Activated CD8-positive, alpha-beta T cell treated with anti-CD3 and anti-CD28 coated beads, Interleukin-2, amount 10 ng/mL, durations not matched to agents 7 days and 5 days (primary cell): ENCODE measurements around the gene ENG. TPM values are rescaled to one million over a fixed set of nuclear protein-coding genes. Genes with fewer than 3 reads are reported as not detected.

Source experiments
- ATAC-seq: fragments of 150-1000 bp; cut with Tn5 transposase; one replicate; pipeline ENCODE4 v1.10.0; 2021; ENCODE audit warnings: moderate library complexity
- CTCF ChIA-PET: fragments of 350-600 bp; sonication (Branson Sonifier 250); formaldehyde crosslinking; loops from one replicate; lab custom pipeline; 2021; ENCODE audit warnings: antibody characterized with exemption; lab: Charles Lee
- POLR2A ChIA-PET: fragments of 350-600 bp; sonication (Branson Sonifier 250); formaldehyde crosslinking; loops from one replicate; lab custom pipeline; 2021; ENCODE audit warnings: antibody characterized with exemption; lab: Charles Lee
- DNase-seq: peaks from one replicate; pipeline ENCODE4 v3.0.0-alpha.2; 2020
- H3K27ac Mint-ChIP-seq: one replicate; pipeline ENCODE4 v1.8.0; 2021; ENCODE audit warnings: mild to moderate bottlenecking, mixed read lengths
- H3K27me3 Mint-ChIP-seq: one replicate; pipeline ENCODE4 v1.8.0; 2021; ENCODE audit warnings: low read depth, mixed read lengths
- H3K36me3 Mint-ChIP-seq: one replicate; pipeline ENCODE4 v1.8.0; 2021; ENCODE audit warnings: low read depth, mixed read lengths
- H3K4me1 Mint-ChIP-seq: one replicate; pipeline ENCODE4 v1.8.0; 2021; ENCODE audit warnings: low read depth, mixed read lengths
- H3K4me3 Mint-ChIP-seq: one replicate; pipeline ENCODE4 v1.8.0; 2021; ENCODE audit warnings: mild to moderate bottlenecking, mixed read lengths
- H3K9me3 Mint-ChIP-seq: one replicate; pipeline ENCODE4 v1.8.0; 2022; ENCODE audit warnings: mixed read lengths; ENCODE audit not compliant: insufficient read depth
- total RNA-seq, 2 experiments: library from RNA; stranded (reverse); gene quantifications; one replicate each; pipeline ENCODE4 v1.2.3, GENCODE V29; 2021

ENG gene
- 10 to 100 TPM; 22.9 to 24.3 TPM for total RNA-seq

DNA sequence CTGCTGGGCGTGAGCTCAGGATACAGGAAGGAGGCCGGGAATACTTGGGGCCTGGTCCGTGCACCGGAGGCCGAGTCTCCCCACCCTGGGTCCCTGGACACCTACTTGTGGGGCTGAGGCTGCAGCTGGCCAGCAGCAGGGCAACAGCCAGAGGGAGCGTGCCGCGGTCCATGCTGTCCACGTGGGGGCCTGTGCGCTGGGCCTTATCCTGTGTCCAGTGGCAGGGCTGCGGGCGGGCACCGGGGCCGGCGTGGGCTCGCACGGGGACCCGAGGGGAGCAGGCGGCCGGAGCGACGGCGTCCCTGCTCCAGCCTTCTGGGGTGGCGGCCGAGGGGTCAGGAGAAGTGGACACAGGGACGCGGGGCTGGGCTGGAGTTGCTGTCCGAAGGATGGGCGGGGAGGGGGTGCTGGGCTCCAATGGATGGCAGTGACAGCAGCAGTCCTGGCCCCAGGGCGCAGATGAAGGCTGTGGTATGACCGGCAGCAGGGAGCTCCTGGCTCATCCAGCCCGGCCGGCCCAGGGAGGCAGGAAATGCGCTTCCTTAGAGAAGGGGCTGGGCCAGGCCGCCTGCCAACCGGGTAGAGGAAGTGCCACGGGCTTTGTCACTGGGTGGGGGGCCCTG, at the start of gene ENG:
TSS of gene ENG (minus strand) at position 475 of the 623 bp plus-strand sequence. CDS start at position 172, 303 bp downstream.
- peak within 1 kb of the TSS; percentile 86 for H3K27ac Mint-ChIP-seq
- DNase-seq (no peak), ATAC-seq (peak; percentile 68)
- H3K9me3 Mint-ChIP-seq, result peaks cover 10% of the 10 kb centered on the region
- H3K4me3 Mint-ChIP-seq, result peak within 1 kb of the TSS; percentile 85
- H3K36me3 Mint-ChIP-seq, result peaks cover 28% of the 10 kb centered on the region
- ChIA-PET POLR2A (interaction anchor here (0.7 to 2.3 kb wide), 5 partner anchors 10 to 75 kb away, joined by 3 to 14 read pairs (median 3); partner anchors contain the start of genes FPGS and ST6GALNAC6), CTCF (interaction anchor here (0.9 to 4.8 kb wide), 6 partner anchors 11 to 119 kb away, joined by 3 to 49 read pairs (median 6); partner anchors contain the start of gene TOR2A)
- H3K4me1 Mint-ChIP-seq, result peaks cover 44% of the 10 kb centered on the region
- no peaks in the 10 kb centered on the region for H3K27me3 Mint-ChIP-seq

DNA sequence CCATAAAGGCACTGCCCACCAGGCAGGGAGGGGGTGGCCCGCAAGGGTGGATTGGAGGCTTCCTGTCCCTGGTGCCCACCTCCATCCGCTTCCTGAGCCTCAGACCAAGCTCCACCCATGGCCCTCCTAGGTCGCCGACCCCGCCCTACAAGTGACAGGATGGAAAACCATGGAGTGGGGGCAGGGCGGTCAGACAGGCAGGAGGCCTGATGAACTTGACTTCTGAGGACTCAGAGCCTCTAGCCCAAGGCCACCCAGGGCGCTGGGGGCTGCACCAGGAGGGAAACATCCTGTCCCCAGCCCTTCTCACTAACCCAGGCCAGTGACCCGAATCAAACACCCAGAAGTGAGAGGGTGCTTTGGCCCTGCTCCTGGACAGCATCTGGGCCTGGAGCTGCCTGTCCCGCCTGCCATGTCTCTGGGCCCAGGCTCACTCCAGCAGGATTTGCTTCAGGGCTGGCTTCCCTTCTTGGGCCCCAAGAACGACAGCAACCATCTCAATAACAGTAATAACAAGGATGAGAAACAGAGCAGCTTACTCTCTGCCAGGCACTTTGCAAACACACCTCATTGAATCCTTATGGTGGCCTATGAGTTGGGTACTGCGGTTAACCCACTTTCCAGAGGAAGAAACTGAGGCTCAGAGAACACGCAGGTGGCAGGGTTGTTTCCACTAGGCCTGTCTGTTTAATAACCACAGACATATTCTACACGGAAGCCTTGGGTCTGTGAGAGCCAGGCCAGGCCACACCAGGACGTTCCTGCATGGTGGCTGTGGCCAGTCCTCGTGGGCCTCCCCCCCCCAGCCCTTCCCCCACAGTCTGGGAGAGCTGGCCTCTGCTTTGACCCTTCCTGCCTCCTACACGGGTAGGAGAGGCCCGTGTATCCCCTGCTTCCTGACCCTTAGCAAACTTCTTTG, 49.4 kb upstream of the ENG start:
- peak overlapping the region; percentile 92 for H3K4me3 Mint-ChIP-seq
- ATAC-seq (peak; percentile 37), DNase-seq (peak; percentile 94)
- ChIA-PET CTCF (interaction anchor here (1.0 to 5.4 kb wide), 8 partner anchors 10 to 169 kb away, joined by 3 to 34 read pairs (median 3); partner anchors contain the start of genes CDK9, ST6GALNAC4 and TOR2A), POLR2A (interaction anchor here (0.6 to 4.3 kb wide), 8 partner anchors 11 to 167 kb away, joined by 3 to 81 read pairs (median 4); partner anchors contain the start of genes PIP5KL1 and ST6GALNAC4)
- H3K27me3 Mint-ChIP-seq, result no peaks in the 10 kb centered on the region
- H3K9me3 Mint-ChIP-seq, result no peaks in the 10 kb centered on the region
- H3K4me1 Mint-ChIP-seq, result peaks cover 62% of the 10 kb centered on the region
- peaks cover 34% of the 10 kb centered on the region for H3K36me3 Mint-ChIP-seq
- peak overlapping the region; percentile 100 for H3K27ac Mint-ChIP-seq

DNA sequence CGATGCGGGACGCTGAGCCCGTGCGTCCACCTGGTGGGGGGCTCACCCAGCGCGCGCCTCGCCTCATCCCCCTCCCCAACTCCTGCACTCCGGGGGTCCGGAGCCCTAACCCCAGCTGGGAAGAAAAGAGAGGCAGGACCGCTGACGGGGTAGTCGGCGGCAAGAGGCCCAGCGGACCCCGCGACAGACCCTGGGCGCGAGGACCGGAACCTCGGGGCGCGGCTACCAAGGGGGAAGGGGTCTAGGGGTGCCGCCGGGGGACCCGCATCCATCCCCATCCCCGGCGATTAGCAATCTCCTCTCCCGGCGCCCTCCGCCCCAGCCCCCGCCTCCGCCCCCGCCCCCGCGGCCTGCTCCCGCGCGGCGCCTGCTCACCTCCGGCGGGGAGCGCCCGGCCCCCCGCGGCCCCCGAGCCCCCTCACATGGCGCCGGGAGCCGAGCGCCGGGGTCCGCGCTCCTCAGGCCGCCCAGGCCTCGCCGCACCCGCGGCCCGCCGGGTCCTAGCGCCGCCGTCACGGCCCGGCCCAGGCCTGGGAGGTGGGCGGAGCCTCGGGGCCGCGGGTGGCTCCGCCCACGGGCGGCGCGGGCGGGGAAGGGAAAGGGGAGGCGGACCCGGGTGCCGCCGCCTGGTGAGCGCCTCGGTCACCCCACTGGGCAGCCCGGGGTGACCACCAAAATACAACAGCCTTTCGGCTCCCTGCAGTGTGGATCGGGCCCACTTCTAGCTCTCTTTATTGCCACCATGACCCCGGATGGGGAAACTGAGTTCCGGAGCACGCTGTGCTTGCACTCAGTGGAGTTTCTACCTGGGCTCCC, 44.9 kb upstream of the ENG start, which contains the start of gene ST6GALNAC6:
TSS of gene ST6GALNAC6 (minus strand) at position 476 of the 816 bp plus-strand sequence. CDS start 1,622 bp downstream, outside the sequence.
- H3K4me1 Mint-ChIP-seq, result peaks cover 39% of the 10 kb centered on the region
- H3K9me3 Mint-ChIP-seq, result peaks cover under 1% of the 10 kb centered on the region
- ATAC-seq, result peak; percentile 77
- H3K27ac Mint-ChIP-seq, result peak within 1 kb of the TSS; percentile 86
- POLR2A ChIA-PET, result interaction anchor here (0.5 to 2.8 kb wide), 7 partner anchors 9 to 128 kb away, joined by 3 to 12 read pairs (median 4); partner anchors contain the start of genes ENG and ST6GALNAC4
- H3K27me3 Mint-ChIP-seq, result no peaks in the 10 kb centered on the region
- CTCF ChIA-PET, result interaction anchor here (1.3 to 3.8 kb wide), 5 partner anchors 10 to 164 kb away, joined by 4 to 13 read pairs (median 7); partner anchors contain the start of genes ST6GALNAC4 and TOR2A
- peak within 1 kb of the TSS; percentile 83 for H3K4me3 Mint-ChIP-seq
- H3K36me3 Mint-ChIP-seq, result peaks cover 47% of the 10 kb centered on the region
- DNase-seq, result peak; percentile 73

DNA sequence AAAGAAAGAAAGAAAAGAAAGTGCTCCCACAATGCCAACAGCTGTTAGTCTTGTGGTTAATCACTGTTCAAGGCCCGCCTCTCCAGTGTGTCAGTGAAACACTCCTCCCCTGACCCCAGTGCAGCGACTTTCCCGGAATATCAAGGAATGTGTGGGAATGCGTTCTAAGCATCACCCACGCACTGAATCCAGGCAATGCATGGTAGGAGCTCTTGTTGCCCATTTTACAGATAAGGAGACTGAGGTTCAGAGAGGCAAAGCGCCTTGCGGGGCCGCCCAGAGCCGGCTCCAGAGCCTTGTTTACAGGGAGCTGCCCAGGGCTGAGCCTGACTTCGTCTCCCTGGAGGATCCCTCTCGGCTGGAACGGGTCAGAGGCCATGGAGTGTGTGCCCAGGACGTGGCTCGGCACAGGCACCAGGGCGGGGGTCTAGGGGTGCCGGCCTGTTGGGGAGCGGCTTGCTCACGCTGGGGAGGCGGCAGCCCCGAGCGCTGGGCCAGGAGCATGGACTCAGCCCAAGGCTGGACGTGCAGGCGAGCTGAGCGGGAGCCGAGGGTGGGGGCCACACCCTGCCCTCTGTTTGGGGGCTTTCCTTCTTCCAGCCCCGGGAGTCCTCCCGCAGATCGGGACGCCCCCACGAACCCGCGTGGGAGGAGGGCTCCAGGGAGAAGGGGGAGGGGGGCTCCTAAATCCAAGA, 44.1 kb upstream of the ENG start:
- H3K27me3 Mint-ChIP-seq, result no peaks in the 10 kb centered on the region
- peaks cover 49% of the 10 kb centered on the region for H3K36me3 Mint-ChIP-seq
- ChIA-PET POLR2A (interaction anchor here (0.8 to 2.8 kb wide), 5 partner anchors 9 to 127 kb away, joined by 3 to 12 read pairs (median 3); partner anchors contain the start of gene ST6GALNAC4), CTCF (interaction anchor here (1.5 to 3.8 kb wide), 4 partner anchors 9 to 164 kb away, joined by 4 to 13 read pairs (median 8); partner anchors contain the start of genes ST6GALNAC4 and TOR2A)
- H3K4me1 Mint-ChIP-seq, result peaks cover 33% of the 10 kb centered on the region
- H3K27ac Mint-ChIP-seq, result peak overlapping the region; percentile 75
- DNase-seq, result no peak
- H3K4me3 Mint-ChIP-seq, result peak overlapping the region; percentile 82
- H3K9me3 Mint-ChIP-seq, result peaks cover 8% of the 10 kb centered on the region
- peak; percentile 12 for ATAC-seq

DNA sequence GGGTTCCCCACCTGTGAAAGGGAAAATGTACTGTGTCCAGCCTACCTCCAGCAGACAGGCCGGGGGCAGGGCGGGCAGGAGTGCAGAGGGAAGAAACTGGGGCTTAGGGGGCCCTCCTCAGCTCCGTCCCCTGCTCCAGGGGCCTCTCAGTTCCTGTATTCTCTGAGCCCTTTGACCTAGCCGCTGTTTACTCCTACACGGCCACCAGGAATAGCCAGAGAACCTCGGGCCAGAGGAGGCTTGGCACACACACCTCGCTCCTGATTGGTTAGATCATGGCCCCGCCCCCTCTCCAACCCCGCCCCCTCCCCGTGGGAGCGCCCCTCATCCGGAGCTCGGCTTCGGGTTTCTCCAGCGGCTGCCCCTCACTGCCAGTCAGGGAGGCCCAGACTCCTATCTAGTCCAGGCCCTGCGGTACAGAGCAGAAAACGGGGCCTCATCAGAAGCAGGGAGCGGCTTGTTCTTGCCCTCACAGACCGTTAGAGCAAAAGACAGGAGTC, 42.8 kb upstream of the ENG start:
- no peak for DNase-seq
- ATAC-seq, result no peak
- peaks cover 31% of the 10 kb centered on the region for H3K4me1 Mint-ChIP-seq
- H3K4me3 Mint-ChIP-seq, result peak overlapping the region; percentile 12
- H3K27me3 Mint-ChIP-seq, result no peaks in the 10 kb centered on the region
- POLR2A ChIA-PET, result interaction anchor here (0.7 to 0.8 kb wide), 2 partner anchors 14 to 19 kb away, joined by 3 to 4 read pairs; no protein-coding TSS in a partner anchor
- CTCF ChIA-PET, result interaction anchor here (3.8 kb wide), 1 partner anchor 28 kb away, joined by 13 read pairs; no protein-coding TSS in a partner anchor
- H3K9me3 Mint-ChIP-seq, result peaks cover 10% of the 10 kb centered on the region
- peaks cover 60% of the 10 kb centered on the region for H3K36me3 Mint-ChIP-seq
- no peak overlapping the region for H3K27ac Mint-ChIP-seq

DNA sequence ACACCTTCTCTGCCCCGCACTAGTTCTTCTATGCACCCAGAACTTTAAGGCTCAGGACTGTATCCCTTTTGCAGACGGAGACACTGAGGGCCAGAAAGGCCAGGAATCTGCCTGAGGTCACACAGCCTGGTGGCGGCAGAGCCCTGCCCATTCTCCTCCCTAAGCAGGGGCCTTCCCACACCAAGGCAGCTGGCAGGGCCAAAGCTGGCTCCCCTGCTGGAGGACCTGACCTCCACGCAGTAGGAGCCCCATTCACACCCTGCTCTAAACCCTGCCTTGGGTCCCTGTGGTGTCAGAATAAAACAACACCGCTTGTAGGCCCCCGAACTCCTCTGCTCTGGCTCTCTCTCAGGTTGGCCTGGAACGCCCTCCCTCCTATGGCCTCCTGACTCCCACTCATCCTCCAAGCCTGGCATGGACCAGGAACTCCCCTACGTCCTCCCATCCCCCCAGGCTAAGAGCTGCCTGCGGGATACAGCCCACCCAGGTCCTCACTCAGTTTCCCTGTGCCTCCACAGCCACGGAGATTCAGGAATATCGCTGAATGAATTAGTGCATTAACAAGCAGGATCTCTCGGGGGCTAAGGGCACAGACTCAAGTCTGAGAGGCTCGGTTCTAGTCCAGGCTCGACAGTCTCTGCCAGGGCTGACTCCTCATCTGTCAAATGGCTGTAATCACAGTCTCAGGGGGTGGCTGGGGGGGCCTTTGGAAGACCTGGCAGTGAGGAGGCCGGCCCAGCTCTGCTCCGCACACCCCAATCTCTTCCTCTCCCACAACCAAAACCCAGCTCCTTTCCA, 42.1 kb upstream of the ENG start:
- Mint-ChIP-seq H3K27me3 (no peaks in the 10 kb centered on the region), H3K4me1 (peaks cover 28% of the 10 kb centered on the region), H3K36me3 (peaks cover 63% of the 10 kb centered on the region), H3K4me3 (no peak overlapping the region), H3K27ac (no peak overlapping the region), H3K9me3 (peaks cover 10% of the 10 kb centered on the region)
- ATAC-seq (no peak), DNase-seq (no peak)
- POLR2A ChIA-PET, result interaction anchor here (0.6 to 0.8 kb wide), 3 partner anchors 14 to 88 kb away, joined by 3 to 4 read pairs (median 4); no protein-coding TSS in a partner anchor
- CTCF ChIA-PET, result interaction anchor here (3.8 kb wide), 1 partner anchor 27 kb away, joined by 13 read pairs; no protein-coding TSS in a partner anchor

DNA sequence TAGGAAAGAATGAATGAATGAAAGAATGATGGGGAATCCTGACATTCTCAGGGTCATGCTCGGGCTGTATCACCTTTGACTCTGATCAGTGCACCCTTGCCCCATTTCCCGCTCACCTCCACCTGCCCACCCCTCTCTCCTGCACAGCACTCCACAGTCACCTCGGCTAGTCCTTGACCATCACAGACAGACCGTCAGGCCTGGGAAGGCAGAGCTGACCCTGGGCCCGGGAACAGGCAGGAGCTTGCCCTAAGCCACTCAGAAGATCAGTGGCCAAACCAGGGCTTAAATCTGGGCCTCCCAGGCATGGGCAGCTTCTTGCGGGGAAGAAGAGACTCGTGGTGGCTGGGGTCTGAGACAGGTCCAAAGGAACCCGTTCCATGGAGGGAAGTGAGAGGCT, 41.4 kb upstream of the ENG start:
- Mint-ChIP-seq H3K27ac (no peak overlapping the region), H3K4me1 (peaks cover 25% of the 10 kb centered on the region), H3K36me3 (peaks cover 68% of the 10 kb centered on the region), H3K27me3 (no peaks in the 10 kb centered on the region), H3K9me3 (peaks cover 10% of the 10 kb centered on the region), H3K4me3 (no peak overlapping the region)
- POLR2A ChIA-PET, result interaction anchor here (0.6 kb wide), 1 partner anchor 87 kb away, joined by 4 read pairs; no protein-coding TSS in a partner anchor
- CTCF ChIA-PET, result interaction anchor here (2.2 kb wide), 1 partner anchor 26 kb away, joined by 5 read pairs; no protein-coding TSS in a partner anchor
- DNase-seq, result no peak
- ATAC-seq, result no peak

DNA sequence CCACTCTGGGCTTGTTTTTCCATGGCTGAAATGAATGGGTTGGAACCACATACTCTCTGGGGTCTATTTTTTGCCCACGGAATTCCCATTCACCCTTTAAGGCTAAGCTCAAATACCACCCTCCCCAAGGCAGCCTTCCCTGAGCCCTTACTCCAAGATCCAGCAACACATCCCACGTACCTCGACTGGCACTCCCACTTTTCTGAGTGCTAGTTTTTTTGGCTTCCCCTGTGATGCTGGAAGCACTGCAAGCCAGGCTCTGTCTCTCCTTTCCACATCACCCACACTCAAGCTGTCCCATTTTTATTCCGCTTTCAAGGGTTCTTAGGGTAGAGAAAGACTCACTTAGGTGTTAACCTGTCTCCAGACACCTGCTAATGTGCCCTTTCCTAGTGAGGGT, 38.9 kb upstream of the ENG start:
- POLR2A ChIA-PET, result no interaction called here
- Mint-ChIP-seq H3K9me3 (peaks cover 10% of the 10 kb centered on the region), H3K4me3 (no peak overlapping the region), H3K36me3 (peaks cover 76% of the 10 kb centered on the region), H3K27ac (no peak overlapping the region), H3K4me1 (peaks cover 16% of the 10 kb centered on the region), H3K27me3 (no peaks in the 10 kb centered on the region)
- CTCF ChIA-PET, result interaction anchor here (0.6 to 1.4 kb wide), 2 partner anchors 10 to 128 kb away, joined by 3 read pairs; no protein-coding TSS in a partner anchor
- ATAC-seq, result no peak
- no peak for DNase-seq

DNA sequence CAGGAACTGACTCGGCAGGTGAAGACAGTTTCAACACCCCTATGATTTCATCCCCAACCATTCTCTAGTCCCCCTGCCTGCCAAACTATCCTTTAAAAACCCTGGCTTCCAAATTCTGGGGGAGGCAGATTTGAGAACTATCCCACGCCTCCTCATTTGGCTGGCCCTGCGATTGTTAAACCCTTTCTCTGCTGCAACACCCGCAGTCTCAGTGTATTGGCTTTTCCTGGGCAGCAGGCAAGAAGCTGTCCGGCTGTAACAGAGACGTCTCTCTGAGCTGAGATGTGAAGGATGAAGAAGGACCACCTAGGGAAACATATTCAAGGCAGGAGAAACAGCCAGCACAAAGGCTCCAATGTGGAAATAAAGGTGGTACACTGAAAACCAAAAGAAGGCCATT, 38.4 kb upstream of the ENG start:
- Mint-ChIP-seq H3K9me3 (peaks cover 10% of the 10 kb centered on the region), H3K27me3 (no peaks in the 10 kb centered on the region), H3K4me1 (peaks cover 12% of the 10 kb centered on the region), H3K4me3 (no peak overlapping the region), H3K27ac (peak overlapping the region; percentile 62), H3K36me3 (peaks cover 76% of the 10 kb centered on the region)
- POLR2A ChIA-PET, result no interaction called here
- CTCF ChIA-PET, result interaction anchor here (1.4 kb wide), 2 partner anchors 11 to 23 kb away, joined by 3 read pairs; partner anchors contain the start of gene ST6GALNAC4
- DNase-seq (no peak), ATAC-seq (no peak)
